AG09309 (cell line): ENCODE data around the gene SFXN5.

Experiments used
- DNase-seq: peaks from one replicate; pipeline ENCODE4 v3.0.0-alpha.2; 2010; ENCODE audit warnings: low read depth
- H3K4me3 ChIP-seq: 2 replicates; pipeline ENCODE4 v1.5.1; 2011; ENCODE audit warnings: mild to moderate bottlenecking, low read depth, low read length, moderate library complexity; ENCODE audit not compliant: control insufficient read depth
- TF ChIP-seq, protein P1 (sequence below): IDR thresholded peaks from 2 replicates; pipeline ENCODE4 v1.5.1; 2011; ENCODE audit warnings: mild to moderate bottlenecking, low read depth, low read length, inconsistent platforms; ENCODE audit not compliant: insufficient read depth, control insufficient read depth; ENCODE audit errors: missing control alignments

Gene SFXN5

DNA sequence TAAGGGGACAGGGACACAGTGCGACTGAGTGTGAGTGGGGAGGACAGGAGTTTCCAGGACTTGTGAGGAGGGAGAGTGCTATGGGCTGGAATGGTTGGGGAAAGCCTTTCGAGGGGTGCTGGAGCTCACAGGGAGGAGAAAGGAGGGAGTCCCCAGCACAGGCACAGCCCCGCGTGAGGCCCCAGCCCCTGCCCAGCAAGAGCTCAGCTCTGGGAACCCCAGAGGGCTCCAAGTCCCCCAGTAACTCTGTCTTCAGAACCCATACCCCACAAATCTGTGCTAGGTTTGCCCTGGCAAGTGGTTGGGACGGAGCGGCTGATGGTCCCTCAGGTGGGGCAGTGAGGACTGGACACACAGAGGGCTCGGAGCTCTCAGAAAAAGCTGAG is 75.4 kb downstream of the SFXN5 start:
- TF ChIP-seq, protein P1, sequence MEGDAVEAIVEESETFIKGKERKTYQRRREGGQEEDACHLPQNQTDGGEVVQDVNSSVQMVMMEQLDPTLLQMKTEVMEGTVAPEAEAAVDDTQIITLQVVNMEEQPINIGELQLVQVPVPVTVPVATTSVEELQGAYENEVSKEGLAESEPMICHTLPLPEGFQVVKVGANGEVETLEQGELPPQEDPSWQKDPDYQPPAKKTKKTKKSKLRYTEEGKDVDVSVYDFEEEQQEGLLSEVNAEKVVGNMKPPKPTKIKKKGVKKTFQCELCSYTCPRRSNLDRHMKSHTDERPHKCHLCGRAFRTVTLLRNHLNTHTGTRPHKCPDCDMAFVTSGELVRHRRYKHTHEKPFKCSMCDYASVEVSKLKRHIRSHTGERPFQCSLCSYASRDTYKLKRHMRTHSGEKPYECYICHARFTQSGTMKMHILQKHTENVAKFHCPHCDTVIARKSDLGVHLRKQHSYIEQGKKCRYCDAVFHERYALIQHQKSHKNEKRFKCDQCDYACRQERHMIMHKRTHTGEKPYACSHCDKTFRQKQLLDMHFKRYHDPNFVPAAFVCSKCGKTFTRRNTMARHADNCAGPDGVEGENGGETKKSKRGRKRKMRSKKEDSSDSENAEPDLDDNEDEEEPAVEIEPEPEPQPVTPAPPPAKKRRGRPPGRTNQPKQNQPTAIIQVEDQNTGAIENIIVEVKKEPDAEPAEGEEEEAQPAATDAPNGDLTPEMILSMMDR = no peak
- DNase-seq = no peak
- no peak overlapping the region for H3K4me3 ChIP-seq

DNA sequence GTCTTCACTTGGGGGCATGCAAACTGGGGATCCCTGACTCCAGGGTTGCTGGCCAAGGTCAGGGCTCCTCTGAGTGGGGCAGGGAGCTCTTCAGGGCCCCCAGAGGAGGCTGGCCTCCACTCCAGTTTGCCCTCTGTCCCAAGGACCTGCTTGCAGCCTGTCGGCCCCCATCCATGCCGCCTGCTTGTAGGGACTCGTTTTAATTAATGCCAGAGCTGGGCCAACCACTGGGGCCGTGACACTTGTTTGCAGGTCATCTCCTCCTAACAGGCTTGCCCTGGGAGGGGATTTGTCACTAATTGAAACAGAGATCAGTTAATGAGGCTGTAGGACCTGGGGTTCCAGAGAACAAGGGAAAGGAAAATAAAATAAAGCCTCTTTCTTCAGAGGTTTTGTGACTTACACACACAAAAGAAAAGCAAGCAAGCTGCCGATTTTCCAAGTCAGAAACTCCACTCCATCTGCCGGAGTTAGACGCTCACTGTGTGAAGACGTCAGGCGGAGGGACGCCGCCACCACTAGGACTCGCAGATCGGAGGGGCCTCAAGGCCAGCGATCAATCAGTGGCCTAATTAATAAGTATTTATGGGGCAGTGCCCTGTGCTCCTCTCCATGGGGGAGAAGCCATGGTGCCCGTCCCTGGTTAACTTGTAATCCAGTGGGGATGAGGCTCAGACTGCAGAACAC is 75.9 kb downstream of the SFXN5 start:
- H3K4me3 ChIP-seq = no peak overlapping the region
- DNase-seq = no peak
- TF ChIP-seq, protein P1 = no peak

DNA sequence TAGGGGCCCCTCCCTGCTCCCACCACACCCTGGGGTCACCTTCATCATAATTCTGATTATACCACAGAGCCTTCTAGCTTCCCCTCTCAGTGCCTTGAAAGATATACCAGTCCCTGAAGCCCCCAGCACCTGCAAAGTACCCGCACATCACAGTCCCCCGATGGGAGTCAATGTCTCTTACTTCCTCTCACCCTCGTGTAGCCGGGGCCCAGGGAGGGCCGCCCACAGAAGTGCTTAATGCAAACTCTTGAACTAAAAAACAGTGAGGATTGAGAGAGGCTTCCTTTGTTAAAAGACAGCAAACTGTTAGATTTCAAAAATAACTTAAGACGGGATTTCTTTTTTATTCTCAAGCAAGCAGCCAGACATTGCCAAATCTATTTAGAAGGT is 76.5 kb downstream of the SFXN5 start:
- no peak overlapping the region for H3K4me3 ChIP-seq
- TF ChIP-seq, protein P1 = no peak
- DNase-seq = no peak

DNA sequence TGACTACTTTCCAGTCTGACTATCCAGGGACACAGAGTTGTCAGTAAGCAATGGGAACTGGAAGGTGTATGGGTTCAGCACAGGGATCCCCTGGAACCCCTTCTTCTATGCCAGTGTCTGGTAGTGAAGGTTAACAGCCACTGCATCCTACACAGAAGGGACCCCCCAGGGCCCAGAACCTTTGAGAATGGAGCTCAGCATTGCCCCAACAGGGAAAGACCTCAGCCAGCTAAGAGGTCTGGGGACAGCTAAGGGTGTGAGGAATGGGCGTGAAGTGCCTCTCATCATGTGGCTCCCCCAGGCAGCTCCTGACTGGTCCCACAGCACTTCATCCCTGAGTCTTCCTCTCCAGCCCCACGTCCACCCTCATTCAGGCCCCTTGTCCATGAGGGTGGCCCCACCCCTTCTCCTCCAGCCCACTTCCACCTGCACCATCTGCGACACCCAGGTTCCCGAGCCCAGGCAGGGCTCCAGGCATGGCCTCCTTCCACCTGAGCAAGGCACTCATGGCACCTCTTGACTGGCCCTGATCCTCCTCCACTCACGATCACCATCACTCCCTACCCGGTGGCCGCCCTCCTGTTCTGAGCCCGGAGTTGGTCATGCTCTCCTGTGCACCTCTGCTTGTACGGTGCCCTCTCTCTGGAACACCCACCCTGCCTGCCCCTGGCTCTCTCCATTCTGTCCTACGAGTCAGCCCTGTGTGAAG is 77.1 kb downstream of the SFXN5 start:
- DNase-seq = no peak
- TF ChIP-seq, protein P1 = no peak

DNA sequence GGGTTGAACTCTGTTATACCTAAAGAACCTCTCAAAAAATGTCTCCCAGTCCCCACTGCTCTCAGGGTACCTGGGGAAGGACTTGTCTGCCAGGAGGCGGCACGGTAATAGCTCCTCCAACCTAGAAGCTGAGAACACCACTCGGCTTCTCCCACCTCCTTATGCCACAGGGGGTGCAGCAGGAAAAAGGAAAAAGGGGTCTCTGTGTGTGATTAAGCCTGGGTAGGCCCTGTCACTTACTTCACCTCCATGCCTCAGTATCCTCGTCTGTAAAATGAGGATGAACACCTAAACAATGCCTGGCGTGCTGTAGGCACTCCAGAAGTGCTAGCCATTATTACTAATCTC is 77.6 kb downstream of the SFXN5 start:
- TF ChIP-seq, protein P1 = no peak
- no peak overlapping the region for H3K4me3 ChIP-seq
- DNase-seq = no peak

More for the DNA sequence above, 77.1 kb downstream of the SFXN5 start:
- H3K4me3 ChIP-seq = no peak overlapping the region

DNA sequence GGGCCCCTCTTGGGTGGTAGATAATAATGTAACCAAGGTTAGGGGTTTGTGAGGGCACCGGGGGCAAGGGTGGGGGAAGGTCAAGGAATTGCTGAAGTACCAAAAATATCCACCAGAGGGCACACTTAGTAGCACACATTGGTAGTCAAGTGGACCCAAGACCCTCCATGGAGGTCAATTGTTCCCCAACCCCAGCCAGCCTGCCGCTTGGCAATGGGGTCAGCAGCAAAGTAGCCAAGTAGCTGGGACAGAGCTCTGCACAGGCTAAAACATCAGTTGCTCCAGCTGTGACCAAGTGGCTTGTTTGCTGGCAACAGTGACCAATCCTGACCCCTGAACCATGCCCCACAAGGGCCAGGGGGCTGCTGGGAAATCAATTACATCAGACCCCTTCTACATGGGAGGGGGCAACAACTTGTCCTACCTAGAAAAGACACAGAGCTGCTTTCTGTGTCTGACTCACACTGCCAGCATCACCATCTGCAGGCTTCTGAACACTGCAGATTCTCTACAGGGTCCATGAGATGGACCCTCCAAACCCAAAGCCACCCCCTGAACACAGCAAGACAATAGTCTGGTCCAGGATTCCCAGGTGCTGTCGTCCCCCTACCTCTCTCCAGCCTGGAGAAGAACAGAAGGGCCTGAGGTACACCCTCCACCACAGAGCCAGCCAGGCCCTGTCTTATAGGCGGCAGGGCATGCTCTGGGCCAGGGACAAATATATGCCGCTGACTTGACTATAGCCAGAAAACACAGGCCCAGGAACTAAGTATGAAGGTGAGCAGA is 78.2 kb downstream of the SFXN5 start:
- H3K4me3 ChIP-seq = no peak overlapping the region
- no peak for DNase-seq
- TF ChIP-seq, protein P1 = peak; percentile 72
